Dermis microvascular lymphatic vessel endothelial cell (primary cell): ENCODE measurements around the gene AZIN2. TPM values are rescaled to one million over a fixed set of nuclear protein-coding genes. Genes with fewer than 3 reads are reported as not detected.
"Not testable (repeated sequence)": the region's sequence is repeated elsewhere in the genome, so short reads cannot be mapped to it uniquely, and the experiment has no call there.

Source experiments
- DNase-seq, 2 donors: peaks; one replicate each; pipeline versions ENCODE4 v3.0.0 to v3.0.0-alpha.2; 2010; ENCODE audit warnings: low read depth in 2 of 2
- total RNA-seq: library from RNA; depleted of rRNA; stranded (reverse); fragments of >200 nt; gene quantifications from 2 replicates; pipeline ENCODE4 v1.2.1, GENCODE V29; 2014

The AZIN2 gene
- total RNA-seq, 1 donor from 2014 or later: 0.64 TPM

DNA sequence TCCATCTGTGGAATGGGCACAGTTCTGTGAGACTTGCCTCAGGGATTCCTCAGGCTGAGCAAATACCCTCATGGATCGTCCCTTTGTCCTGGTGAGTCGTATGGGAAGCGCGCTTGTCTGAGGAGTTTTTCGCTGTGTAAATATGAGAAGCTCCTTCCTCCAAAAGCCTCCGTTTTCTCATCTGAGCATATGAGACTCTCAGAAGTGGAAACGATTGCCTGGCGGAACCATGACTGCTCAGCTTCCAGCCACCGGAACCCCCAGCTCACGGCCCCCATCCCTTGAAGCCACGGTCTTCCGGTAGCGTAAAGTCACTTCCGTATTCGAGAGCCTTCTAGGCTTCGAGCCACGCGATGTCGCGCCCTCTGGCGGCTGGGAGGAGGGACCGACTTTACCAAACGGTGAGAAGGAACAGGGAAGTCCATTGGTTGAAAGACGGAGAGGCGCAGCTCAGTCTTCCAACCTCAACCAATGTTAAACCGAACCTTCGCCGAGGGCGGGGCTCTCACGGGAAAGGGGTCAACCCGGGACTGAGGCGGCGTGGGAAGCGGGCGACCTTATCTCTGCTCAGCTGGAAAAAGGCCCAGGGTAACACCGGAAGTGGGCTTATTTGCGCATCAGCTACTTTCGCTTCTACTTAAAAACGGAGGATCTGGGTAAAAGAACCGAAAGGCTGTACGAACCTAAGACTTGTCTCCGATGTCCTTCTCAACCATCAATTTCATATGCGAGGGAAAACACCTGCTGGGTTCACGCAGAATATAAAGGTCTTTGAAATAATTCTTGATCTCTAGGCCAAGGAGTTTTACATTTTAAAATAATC is 46.3 kb downstream of the AZIN2 start:
- peak; percentile 98 for DNase-seq

DNA sequence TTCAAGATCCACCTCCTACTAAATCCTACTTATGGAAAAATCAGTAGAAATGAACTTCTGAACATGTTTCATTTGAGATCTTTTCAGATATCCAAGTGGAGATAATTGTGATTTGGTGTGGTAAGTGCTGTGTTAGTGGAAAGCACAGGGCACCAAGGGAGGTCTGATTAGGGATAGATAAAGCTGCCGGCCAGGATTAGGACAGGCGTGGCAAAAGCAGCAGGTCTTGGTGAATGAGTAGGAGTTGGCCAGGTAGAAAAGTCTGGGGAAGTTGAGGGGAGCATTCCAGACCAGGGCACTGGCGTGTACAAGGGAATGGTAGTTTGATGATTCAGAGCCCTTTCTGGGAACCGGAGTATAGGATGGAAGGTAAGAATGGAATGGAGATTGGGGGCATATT is 47.8 kb downstream of the AZIN2 start:
- DNase-seq: no peak

DNA sequence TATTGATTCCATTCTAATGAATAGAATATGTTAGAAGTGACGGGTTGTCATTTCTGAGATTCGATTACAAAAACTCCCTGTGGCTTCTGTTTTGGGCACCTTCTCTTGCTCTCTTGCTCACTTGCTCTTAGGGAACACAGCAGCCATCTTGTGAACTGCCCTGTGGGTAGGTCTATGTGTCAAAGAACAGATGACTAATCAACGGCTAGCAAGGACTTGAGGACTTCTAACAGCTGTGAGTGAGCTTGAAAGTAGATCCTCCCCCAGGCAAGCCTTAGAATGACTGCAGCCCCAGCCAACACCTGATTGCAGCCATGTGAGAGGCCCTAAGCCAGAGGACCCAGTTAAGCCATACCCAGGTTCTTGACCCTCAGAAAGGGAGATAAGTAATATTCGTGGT is 49.3 kb downstream of the AZIN2 start:
- no peak for DNase-seq

DNA sequence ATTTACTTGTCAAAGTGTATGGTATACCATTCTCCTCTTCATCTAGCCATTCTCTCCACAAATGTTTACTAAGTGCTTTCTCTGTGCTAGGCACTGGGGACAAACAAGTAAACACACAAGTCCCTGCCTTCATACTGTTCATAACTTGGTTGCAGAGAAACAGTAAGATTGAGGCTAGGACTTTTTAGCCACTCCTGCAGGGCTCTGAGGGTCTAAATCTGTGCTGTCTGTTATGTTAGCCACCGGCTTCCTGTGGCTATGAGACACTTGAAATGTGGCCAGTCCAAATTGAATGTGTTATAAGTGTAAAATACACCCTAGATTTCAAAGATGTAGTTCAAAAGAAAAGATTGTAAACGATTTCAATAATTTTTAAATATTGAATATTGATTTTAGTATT is 50.2 kb downstream of the AZIN2 start:
- no peak for DNase-seq

DNA sequence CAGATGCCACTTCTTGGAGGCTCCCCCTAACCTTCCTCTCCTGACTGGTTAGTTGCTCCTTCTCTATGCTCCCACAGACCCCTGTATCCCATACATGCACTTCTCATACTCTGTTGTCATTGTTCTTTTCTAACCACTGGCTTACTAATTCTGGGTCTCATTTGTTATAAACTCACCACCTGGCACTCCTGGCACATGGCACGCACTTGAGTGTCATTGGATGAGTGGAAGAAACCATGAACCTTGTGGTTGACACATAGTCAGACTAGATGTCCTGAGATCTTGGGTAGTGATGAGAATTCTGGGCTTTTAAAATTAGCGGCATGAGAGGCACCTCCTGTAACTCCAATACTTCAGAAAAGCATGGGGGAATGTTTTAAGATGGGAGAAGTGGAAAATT is 51.6 kb downstream of the AZIN2 start:
- DNase-seq: no peak

DNA sequence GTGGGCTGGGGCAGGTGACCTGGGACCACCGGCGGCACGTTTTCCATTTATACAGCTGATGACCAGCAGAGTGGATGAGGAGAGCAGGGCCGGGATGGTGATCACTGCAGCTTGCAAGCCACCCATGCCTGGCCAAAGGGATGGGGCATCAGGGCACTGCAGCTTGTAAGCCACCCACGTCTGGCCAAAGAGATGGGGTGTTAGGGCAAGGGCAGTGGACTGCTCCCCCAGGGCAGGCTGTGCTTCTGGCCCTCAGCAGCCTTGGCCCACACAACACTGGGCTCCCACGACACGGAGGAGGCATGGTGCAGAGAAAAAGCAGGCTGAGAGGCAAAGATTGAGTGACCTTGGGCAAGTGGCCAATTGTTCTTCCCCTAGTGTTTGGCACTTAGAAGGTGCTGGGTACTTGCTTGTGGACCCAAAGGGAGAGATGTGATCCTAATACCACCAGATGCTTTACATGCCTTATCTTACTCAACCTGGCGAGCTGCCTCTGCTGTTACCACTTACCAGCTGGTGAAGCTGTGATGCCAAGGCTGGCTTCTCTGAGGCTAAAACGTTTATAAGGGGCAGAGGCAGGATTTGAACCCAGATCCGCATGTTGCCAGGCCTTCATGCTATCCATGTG is 52.6 kb downstream of the AZIN2 start:
- no peak for DNase-seq

DNA sequence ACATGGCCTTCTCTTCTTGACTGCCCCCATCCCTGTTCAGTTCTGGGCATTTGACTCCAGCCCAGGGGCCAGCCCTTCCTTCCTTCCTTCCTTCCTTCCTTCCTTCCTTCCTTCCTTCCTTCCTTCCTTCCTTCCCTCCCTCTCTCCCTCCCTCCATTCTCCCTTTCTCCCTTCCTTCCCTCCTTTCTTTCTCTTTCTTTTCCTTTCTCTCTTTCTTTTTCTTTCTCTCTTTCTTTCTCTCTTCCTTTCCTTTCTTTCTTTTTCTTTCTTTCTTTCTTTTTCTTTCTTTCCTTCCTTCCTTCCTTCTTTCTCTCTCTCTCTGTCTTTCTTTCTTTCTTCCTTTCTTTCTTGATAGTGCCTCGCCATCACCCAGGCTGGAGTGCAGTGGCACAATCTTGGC is 55.1 kb downstream of the AZIN2 start:
- not testable (repeated sequence) for DNase-seq

DNA sequence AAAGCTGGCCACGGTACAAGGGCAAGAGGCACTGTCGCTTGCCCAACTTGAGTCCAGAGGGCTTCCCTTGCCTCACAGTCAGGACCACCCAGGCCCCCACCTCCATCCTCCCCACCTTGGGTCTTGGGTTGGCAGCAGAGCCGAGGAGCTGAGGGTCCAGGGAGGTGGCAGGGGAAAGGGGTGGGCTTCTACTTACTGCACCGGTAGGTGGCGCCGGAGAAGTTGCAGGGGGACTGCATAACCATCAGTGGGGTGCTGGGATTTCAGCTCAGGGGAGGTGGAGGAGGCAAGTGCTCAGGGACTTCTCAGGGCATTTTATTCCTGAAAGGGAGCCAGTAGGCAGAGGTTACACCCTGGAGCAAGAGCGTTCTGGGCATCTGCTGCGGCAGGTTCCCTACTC is 56.8 kb downstream of the AZIN2 start:
- DNase-seq: peak; percentile 22 to 57

GRCh38 chr1:33140153-33141149 is 59.5 kb downstream of the AZIN2 start:
- no peak for DNase-seq

DNA sequence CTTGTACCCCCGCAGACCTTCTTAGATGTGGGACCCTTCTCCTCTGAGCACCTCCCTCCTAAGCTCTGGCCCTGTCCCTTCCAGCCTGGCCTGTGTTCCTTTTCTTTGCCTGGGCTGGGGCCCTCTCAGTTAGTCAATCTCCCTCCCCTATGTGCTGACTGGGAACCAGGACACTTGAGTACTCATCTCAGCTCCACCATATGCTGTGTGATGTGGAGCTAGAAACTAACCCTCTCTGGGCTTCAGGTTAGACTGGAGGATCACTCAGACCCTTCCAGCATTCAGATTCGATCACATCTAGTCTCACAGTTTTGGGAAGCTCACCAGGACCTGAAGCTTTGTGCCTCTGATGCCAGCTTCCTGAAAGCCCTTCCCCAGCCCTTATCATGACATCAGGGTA is 60.3 kb downstream of the AZIN2 start:
- no peak for DNase-seq

DNA sequence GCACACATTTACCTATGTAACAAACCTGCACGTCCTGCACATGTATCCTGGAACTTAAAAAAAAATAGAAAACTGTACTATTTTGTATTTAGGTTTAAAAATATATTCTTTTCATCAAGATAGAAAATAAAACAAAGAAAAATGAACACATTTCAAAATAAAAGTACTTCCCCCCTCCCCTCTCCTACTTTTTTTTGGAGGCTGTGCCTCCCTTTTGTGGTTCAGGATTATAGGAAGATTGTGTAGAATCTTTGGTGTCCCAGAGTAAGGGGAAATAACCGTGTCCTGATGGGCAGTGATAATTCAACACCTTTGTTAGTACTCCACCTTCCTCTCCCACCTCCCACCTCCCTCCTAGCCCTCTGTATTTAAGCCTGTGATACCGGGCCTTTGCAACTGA is 60.8 kb downstream of the AZIN2 start:
- no peak for DNase-seq

GRCh38 chr1:33142483-33143064 is 61.6 kb downstream of the AZIN2 start:
- no peak for DNase-seq

- DNase-seq: no peak
These were observed 62.2 kb downstream of the AZIN2 start for GRCh38 chr1:33143176-33143575.

DNA sequence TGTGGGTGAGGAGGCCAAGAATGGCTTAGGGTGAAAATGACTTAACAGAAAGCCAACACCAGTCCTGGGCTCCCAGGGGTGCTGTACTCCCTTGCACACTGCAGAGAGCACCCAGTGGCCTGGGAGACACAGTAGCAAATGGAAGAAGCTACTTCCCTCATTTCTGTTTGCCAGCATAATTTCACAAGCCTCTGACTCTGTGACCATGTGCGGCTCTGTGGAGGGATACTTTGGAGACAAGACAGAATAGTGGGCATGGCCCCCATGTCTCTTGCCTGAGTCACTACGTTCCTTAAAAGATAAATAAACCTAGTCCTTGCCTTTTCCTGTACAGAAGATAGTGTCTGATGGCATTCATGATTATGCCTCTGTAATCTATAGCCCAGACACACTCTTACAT is 62.7 kb downstream of the AZIN2 start:
- DNase-seq: no peak

DNA sequence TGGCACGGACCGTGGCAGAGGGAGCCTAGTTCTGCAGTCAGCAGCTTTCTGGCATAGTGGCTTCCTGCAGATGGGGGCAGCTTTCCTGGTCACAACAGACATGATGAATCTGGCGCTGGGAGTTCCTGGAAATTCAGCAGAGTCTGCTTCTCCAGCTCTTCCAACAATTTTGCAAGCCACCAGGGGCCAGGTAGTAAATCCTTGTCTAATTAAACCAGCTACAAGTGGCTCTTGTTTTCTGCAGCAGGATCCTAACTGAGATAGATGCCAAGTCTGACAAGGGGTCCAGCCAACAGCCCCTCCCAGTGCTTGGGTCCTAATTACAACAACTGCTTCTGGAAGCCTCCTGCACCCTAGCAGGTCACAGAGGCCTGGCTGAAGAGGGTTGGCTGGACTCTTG is 65.0 kb downstream of the AZIN2 start:
- DNase-seq: no peak

GRCh38 chr1:33147275-33147996 is 66.5 kb downstream of the AZIN2 start:
- no peak for DNase-seq

DNA sequence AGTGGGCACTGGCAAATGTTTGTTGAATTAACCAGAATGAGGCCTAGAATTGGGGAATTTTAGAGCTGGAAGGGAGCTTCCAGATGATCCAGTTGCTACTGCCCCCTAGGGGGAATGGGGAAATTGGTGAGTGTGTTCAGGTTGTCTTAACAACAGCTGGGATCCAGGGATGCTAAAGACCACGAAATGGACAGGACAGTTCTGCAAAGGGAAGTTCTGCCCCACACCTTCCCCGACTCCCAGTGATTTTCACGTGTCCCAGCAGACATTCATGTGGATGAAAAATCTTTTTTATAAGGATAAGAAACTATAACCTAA is 67.0 kb downstream of the AZIN2 start:
- DNase-seq: peak in 1 of 2 donors; percentile 16

- DNase-seq: no peak
These were observed 67.7 kb downstream of the AZIN2 start for GRCh38 chr1:33148615-33149014.

DNA sequence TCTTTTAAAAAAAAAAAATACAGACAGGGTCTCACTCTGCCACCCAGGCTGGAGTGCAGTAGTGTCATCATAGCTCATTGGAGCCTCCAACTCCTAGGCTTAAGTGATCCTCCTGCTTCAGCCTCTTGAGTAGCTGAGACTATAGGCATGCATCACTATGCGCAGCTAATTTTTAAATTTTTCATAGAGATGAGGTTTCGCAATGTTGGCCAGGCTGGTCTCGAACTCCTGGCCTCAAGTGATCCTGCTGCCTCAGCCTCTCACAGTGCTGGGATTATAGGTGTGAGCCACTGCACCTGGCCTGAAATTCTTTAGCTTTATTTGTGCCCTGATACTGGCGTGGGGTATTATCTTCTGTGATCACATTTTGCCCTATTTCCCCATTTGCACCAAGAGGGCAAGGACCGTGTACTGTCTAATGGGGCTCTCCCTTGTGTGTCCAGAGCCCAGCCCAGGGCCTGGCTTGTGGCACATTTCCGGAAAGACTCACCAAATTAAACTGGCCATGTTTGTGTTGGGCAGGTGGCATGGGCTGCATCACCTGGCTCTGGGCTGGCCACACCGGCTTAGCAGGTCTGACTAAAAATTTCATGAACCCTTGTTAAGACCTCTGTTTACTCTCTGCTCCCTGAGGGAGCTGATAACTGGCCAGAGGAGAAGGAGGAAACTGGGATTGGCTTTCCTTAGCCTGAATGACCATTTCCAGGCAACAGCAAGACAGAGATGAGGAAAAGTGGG is 68.7 kb downstream of the AZIN2 start:
- no peak for DNase-seq

DNA sequence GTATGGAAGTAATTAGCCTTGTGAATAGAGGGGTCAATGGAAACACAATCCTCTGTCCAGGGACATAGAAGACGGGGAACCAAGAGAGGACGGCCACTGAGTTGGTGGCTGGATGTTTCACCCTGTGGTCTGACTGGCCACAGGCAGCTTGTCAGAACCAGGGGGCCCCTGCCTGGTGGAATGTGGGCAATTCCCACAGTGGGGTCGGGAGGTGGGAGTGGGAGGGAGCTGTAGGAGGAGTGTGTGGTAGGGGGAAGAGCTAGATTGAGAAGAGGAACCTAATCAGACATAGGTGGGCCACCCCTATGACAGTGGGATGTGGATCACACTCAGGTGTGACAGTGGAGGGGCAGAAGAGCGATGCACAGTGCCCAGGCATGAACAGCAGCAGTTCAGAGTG is 69.6 kb downstream of the AZIN2 start:
- DNase-seq: no peak
